ENCODE results near the gene ZNF300.
"Not testable (repeated sequence)": the region's sequence is repeated elsewhere in the genome, so short reads cannot be mapped to it uniquely, and the experiment has no call there.

The ZNF300 gene

DNA sequence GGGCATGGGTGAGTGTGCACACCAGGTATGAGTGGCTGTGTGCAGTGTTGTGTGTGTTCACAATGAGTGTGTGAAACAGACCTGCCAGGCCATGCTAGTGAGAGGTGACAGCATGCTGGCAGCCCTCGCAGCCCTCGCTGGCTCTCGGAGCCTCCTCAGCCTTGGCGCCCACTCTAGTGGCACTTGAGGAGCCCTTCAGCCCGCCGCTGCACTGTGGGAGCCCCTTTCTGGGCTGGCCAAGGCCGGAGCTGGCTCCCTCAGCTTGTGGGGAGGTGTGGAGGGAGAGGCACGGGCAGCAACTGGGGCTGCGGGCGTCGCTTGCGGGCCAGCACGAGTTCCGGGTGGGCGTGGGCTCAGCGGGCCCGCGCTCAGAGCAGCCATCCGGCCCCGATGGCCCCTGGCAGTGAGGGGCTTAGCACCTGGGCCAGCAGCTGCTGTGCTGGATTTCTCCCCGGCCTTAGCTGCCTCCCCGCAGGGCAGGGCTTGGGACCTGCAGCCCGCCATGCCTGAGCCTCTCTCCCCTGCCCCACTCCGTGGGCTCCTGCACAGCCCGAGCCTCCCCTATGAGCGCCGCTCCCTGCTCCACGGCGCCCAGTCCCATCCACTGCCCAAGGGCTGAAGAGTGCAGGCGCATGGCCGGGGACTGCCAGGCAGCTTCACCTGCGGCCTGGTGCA lies 59.5 kb downstream of the ZNF300 start:
- DNase-seq (ENCODE audit: low read depth, low spot score), result not testable (repeated sequence)
